NCI-H526 treated with DMSO at 0.1 percent for 48 hours (cell line): Measurements from ENCODE around the gene PIWIL1.
A peak's percentile ranks its signal among the peaks of the same experiment; 100 is the strongest.

ENCODE experiments used
- DNase-seq: peaks from one replicate; lab custom pipeline; 2025; lab: John Stamatoyannopoulos, UW

PIWIL1 gene

GRCh38 chr12:130336723-130337487 is 782 bp upstream of the PIWIL1 start:
- DNase-seq: no peak

GRCh38 chr12:130338794-130339601 is 1.3 kb downstream of the PIWIL1 start:
- DNase-seq: no peak

GRCh38 chr12:130339951-130340350 is 2.3 kb downstream of the PIWIL1 start:
- DNase-seq: no peak

- no peak for DNase-seq
Measured at GRCh38 chr12:130342442-130342841, 4.8 kb downstream of the PIWIL1 start.

- no peak for DNase-seq
Measured at GRCh38 chr12:130342842-130343241, 5.2 kb downstream of the PIWIL1 start.

- no peak for DNase-seq
Measured at GRCh38 chr12:130344529-130344928, 6.8 kb downstream of the PIWIL1 start.

- no peak for DNase-seq
Measured at GRCh38 chr12:130345292-130345691, 7.6 kb downstream of the PIWIL1 start.

GRCh38 chr12:130347588-130347987 is 9.9 kb downstream of the PIWIL1 start:
- DNase-seq: no peak

- DNase-seq: no peak
Measured at GRCh38 chr12:130350715-130351114, 13.0 kb downstream of the PIWIL1 start.

- DNase-seq: peak; percentile 51
Measured at GRCh38 chr12:130351326-130351725, 13.6 kb downstream of the PIWIL1 start.

- DNase-seq: no peak
Measured at GRCh38 chr12:130353081-130353480, 15.4 kb downstream of the PIWIL1 start.

GRCh38 chr12:130354407-130354806 is 16.7 kb downstream of the PIWIL1 start:
- DNase-seq: no peak

- DNase-seq: no peak
Measured at GRCh38 chr12:130356222-130356621, 18.5 kb downstream of the PIWIL1 start.

GRCh38 chr12:130357241-130357640 is 19.6 kb downstream of the PIWIL1 start:
- DNase-seq: no peak

GRCh38 chr12:130357729-130358330 is 20.1 kb downstream of the PIWIL1 start:
- DNase-seq: no peak

- DNase-seq: no peak
Measured at GRCh38 chr12:130362060-130362459, 24.4 kb downstream of the PIWIL1 start.

- DNase-seq: no peak
Measured at GRCh38 chr12:130364578-130364977, 26.9 kb downstream of the PIWIL1 start.

GRCh38 chr12:130366159-130366558 is 28.5 kb downstream of the PIWIL1 start:
- DNase-seq: no peak

GRCh38 chr12:130367003-130367402 is 29.3 kb downstream of the PIWIL1 start:
- DNase-seq: no peak

GRCh38 chr12:130367523-130367922 is 29.8 kb downstream of the PIWIL1 start:
- no peak for DNase-seq

GRCh38 chr12:130369816-130370215 is 32.1 kb downstream of the PIWIL1 start:
- no peak for DNase-seq

- DNase-seq: no peak
Measured at GRCh38 chr12:130371296-130371695, 33.6 kb downstream of the PIWIL1 start.

GRCh38 chr12:130372936-130373335 is 35.2 kb downstream of the PIWIL1 start:
- DNase-seq: no peak
